GM19397 (cell line): ENCODE measurements around the gene MATN4.

Experiments
- ATAC-seq: cut with Tn5 transposase; IDR thresholded peaks from one replicate; pipeline ENCODE4 v1.9.1; 2021; ENCODE audit warnings: mild to moderate bottlenecking, moderate library complexity; ENCODE audit not compliant: unreplicated experiment

MATN4 gene

DNA sequence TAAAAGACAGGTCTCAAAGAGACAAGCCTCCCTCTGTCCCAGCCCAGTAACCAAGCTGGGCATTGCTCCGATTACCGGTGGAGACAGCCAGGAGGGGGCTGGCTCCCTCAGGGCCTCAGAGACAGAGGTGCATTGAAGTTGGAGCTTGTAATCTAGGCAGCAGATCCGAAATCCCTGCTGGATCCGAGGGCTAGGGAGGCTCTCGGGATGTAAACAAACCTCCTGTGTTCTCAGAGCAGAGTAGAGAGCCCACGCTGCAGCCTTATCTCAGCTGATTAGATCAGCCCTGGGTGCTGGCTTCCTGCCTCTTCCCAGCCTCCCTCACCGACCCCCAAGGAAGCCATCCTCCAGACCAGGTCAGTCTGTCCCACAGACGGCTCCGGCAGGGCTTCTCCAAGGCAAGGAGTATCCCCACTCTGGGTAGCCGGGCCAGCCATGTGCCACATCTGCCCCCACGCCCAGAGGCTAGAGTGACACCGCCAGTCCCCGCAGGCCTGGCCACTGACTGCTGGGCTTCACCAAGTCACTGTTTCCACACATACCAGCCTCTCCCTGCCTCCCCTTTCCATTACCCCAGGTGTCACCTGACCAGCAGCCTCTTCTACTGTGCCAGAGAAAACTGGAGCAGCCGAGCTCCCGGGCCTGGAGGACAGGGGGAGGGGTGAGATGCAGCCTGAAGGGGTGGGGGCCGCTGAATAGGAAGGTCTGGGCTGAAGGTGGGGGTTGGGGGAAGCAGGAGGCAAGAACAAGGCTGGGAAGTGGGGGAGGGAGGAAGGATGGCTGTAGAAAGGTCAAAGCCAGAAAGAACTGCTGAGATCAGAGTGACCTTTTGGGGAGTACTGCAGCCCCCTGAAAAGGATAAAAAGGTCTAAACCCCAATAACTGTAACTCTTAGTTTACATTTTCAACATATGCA lies 34.1 kb upstream of the MATN4 start:
- ATAC-seq: no peak

DNA sequence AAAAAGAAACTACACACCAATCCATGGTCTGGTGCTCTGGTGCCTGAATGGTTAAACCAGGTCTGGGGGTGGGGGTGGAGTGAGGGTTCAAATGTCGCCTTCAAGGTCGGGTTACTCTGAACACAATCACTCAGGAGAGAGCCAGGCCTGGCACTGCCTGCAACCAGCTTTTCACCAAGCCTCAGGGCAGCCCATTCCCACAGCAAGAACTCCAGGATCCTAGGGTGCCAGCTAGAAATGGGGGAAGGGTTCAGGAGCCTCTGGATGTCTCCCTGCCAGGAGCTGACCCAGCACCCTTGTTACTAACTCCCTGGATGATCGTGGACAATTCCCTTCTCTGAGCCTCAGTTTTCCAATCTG lies 33.5 kb upstream of the MATN4 start:
- ATAC-seq: no peak

DNA sequence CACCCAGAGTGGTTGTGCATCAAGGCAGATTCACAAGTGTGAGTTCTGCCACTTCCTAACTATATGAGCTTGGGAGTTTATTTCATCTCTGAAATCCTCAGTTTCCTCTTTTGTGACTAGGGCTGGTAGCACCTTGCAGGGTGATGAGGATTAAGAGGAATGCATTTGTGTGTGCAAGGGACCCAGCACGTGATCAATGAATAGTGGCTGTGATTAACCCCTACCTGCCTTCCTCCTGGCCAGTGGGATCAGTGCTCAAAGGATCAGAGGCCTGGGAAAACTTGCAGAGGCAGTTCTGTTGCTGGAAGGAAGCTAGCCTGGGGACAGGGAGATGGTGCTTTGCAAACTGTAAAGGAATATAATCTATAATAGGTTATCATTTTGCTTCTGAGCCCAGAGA lies 32.9 kb upstream of the MATN4 start:
- ATAC-seq: no peak

DNA sequence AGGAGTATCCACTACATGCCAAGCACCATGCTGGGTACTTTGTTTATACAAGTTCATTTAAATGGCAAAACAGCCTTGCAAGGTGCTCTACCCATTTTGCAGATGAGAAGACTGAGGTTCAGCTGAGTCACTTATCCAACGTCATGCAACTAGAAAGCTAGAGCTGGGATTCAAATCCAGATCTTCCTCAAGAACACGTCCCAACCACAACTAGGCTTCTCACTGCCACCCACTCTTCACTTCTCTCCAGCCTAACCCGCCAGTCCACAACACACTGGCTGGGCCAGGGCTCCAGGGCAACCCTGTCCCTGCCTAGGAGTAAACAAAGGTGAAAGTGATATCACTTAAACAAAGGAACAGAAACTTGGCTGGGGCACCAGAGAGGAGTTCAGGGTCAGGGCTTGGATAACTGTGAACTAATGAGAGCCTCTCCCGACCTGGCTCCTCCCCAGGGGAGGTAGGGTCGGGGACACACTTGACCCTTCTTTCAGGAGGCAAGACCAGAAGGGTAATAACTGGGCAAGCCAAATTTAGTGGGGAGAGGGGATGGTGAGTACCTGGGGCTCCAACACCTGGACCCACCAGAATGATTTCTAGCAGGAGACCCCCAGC lies 32.2 kb upstream of the MATN4 start:
- ATAC-seq: no peak

DNA sequence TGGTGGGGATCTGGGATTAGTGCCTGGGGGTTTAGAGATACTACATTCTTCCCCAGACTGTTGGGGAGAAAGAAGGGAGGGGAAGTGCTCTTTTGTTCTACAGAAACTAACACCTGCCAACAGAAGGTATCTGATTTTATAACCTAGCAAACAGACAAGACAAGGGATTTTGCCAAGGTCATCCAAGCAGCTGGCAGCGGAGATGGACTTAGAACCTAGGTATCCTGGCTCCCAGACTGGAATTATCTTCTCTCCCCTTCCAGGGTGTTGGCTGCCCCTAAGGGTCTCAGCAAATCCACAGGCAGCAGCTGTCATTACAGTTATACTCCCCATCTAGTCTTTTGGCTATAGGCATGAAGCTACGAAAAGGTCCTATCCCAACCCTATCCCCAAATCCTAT lies 31.7 kb upstream of the MATN4 start:
- no peak for ATAC-seq

DNA sequence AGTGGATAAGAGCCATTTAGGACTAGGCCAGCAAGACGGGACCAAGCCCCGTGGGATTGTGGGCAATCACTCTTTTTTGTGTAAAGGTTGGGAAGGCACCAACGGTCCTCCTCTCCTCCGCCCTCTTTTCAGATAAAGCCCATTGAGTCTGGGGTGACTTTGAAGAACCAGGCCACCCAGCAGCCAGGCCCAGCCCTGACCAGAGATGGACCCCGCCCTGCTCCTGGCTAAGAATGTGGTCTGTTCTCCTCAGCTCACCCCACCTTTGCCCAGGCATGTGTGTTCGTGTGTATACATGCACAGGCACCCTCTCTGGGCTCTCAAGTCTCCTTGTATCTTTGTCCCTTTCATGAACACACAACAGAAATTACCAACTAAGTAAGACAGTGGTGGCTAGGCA lies 31.0 kb upstream of the MATN4 start:
- ATAC-seq: no peak

DNA sequence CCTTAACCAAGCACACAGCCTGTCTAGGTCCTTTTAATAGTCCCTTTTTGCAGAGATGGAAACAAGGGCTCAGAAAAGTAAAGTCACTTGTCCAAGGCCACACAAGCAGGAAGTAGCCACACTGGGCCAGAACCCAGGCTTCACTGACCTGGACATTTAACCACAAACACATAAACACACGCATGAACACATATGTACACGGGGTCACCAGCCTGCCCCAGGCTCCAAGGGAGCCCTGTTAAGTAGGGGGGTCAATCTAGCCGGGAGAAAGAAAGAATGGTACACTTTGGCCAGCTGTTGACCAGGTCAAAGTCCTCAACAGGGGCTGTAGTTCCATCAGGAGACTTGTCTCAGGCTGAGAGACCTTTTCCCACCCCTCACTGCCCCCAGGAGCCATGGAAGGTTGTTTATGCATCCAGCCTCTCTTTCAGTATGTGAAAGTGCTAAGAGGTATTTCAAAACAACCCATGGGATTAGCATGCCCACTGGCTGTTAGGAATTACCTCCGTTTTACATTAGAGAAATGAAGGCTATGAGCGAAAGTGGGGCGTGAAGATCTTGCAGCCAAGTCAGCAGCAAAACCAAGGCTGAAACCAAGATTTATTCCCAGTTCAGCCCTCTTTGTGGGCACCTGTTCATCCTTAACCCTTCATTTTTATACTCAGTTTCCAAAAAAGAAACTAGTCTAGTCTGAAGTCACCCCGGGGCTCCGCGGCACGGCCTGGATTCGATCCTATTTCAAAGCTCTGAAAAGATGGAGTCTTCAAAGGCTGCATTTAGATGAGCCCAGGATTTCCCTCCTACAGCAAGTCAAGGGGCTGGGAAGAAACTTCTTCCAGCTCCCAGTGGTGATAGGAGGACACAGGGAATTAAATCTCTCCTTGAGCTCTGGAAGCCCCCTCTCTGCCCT lies 30.3 kb upstream of the MATN4 start:
- no peak for ATAC-seq

DNA sequence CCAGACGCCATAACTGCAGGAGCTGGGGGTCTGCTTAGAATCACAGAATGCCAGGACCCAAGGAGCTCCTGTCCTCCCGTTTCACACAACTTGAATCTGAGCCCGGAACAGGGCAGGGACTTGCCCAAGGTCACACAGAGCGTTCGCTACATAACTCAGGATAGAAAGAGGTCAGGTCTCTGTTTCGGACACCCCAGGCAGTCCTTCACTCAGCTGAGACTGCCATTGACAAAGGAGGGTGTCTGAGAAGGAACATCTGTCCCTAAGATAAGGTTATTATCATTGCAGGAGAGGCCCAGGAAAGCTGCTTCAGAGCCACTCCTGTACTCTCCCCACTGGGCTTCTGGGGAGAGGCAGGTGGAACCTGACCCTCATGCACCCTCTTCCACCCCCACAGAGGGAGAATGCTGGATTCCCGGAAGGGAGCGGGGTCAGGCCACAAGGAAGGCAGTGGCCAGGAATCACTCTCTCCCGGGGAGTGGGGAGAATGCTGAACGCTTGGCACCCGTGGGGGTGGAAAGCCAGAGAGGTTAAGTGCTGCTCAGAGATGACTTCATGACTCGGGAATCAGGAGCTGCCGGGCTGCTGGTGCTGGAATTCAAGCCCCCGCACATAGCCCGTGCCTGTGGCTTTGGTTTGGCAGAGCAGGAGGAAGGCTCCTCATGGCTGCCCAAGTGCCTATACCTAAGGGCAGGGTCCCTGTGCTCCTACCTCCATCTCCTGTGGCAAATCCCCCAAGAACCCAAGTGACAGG lies 29.4 kb upstream of the MATN4 start:
- ATAC-seq: no peak

DNA sequence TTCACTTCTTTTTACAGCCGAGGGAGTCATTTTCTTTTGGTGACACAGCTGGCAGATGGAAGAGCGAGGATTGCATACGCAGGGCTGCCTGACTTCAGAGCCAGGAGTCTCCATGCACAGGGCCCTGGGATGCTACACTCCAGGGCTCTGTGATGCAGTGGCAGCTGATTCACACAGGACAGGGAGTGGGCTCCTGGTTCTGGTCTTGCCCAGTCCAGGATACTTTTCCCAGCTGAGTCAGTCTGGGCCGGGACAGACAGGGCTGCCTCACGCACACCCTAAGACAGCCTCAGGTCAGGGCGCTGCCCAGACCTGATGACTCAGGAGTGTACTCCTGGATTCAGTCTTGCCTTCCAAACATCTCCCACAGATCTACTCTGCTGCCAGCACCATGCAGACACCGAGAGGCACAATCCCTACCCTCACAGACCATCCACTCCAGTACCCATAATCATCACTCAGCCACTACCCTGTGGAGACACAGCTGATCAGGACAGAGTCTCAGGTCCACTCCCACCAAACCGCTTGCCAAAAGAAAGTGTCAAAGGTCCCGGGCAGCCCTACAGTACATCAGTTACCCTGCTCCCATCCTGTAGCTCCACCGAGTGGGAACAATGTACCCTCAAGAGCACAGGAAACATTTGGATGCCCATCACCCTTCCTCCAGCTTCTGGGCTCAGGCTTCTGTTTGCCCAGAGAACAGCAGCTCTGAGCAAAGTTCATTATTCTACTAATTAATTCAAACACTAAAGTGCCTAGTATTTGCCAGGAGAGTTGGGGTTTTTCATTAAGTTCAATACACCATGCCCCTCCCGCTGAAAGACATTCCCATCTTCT lies 28.6 kb upstream of the MATN4 start:
- ATAC-seq: no peak

DNA sequence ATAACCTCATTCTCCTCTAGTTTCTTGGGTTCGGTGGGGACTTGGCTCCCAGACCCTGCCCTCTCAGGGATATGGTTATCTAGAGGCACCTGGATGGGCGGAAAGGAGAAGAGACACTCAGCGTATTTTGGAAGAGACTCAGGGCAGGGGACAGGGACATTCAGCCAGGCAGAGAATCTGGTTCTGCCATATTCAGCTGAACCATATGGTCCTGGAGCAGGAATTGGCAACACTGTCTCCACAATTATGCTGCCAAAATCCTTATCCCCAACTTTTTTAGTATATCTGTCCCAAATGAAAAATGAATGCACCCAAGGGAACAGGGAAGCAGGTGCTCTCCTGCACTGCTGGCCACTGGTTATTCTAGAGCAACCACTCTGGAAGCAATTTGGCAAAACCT lies 22.4 kb upstream of the MATN4 start:
- no peak for ATAC-seq

DNA sequence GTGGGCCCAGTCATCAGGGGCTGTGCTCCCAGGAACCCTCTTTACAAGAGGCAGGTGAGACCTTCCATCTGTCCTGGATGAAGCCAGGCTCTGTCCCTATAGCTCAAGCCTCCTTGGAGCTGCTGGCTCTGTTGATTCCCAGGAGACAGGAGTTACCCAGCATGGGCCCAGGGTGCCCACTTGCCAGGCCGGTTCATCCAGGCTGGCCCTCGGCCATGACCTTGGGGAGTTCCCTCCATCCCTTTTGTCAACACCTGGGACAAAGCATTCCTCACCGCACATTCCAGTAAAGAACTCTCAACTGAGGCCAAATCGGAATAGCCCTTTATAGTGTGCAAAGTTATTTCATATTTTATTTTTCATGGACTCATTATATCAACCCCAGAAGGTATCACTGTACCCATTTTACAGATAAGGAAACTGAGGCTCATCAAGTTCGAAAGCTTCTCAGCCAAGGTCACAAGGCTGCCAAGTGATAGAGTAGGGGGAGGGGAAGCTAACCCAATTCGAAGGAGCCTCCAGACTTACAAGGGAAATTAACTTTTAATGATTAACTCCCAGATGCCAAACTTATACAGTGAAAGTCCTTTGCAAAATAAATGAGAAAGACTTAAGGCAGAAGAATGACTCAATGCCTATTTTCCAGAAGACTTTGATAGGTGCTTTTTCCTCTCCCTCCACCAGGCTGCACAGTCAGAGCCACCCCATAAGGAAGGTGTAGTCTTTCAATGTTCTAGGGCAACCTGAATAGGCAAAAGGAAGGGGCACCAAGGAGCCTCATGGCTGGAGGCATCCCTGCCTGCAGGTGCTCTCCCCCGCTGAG lies 21.6 kb upstream of the MATN4 start:
- ATAC-seq: no peak

DNA sequence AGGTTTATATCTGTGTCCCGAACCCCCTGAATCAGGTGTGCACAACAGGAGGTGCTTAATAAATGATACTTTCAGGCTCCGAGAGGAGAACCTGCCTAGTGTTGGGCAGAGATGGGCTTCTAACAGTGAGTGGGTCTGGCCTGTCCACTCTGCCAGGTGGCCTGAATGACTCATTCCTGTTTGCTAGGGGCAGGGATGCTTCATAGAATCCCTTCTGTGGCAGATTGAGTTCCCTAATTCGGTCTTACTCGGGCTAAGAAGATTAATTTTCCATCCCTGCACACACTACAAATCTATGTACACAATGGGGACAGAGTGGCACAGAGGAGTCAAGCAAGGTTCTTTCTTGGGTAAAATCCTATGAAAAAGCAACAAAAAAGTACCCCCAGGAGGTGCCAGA lies 20.4 kb upstream of the MATN4 start:
- ATAC-seq: no peak

DNA sequence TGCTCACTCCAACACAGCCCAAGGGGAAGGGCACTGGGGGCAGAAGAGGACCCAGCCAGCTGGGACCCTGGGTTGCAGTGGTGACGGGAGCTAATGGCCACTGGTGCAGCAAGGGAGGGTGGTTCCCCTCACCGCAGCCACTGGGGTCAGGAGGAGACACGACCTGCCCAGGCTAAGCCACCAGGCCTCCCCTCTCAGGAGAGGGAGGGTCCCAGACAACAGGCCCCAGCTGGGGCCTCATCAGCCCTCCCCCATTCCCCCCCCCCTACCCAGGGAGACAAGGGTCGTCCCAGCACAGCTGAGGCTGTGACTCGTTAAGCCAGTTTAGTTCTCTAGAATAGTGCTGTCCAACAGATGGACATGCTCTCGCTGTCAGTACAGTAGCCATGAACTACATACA lies 17.3 kb upstream of the MATN4 start:
- no peak for ATAC-seq

DNA sequence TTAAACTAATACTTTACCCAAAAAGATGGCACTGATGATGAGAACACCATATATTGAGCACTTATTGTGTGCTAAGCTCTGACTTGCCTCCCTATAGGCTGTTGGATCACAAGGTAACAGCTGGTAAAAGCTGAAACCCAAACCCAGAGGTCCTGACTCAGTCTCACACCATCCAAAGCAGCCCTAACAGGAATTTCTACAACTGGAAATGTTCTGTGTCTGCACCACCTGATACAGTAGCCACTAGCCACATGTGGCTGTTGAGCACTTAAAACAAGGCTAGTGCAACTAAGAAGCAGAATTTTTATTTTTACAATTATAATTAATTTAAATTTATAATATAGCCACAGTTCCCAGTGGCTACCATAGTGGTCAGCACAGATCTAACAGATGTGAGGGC lies 15.6 kb upstream of the MATN4 start:
- ATAC-seq: no peak

DNA sequence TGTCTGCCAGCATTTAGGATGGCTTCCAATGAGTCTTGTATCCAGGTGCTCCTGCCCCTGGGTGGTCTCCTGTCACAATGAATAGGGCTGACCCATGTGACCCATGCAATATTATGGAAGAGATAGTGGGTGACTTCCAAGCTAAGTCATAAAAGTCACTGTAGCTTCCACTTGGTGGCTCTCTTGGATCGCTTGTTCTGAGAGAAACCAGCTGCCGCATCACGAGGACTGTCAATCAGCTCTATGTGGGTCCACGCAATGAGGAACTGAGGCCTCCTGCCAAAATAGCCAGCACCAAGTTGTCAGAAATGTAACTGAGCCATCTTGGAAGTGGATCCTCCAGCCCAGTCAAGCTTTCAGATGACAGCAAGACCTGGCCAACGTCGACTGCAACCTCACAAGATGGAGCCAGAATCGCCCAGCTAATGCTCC lies 14.9 kb upstream of the MATN4 start:
- ATAC-seq: no peak

DNA sequence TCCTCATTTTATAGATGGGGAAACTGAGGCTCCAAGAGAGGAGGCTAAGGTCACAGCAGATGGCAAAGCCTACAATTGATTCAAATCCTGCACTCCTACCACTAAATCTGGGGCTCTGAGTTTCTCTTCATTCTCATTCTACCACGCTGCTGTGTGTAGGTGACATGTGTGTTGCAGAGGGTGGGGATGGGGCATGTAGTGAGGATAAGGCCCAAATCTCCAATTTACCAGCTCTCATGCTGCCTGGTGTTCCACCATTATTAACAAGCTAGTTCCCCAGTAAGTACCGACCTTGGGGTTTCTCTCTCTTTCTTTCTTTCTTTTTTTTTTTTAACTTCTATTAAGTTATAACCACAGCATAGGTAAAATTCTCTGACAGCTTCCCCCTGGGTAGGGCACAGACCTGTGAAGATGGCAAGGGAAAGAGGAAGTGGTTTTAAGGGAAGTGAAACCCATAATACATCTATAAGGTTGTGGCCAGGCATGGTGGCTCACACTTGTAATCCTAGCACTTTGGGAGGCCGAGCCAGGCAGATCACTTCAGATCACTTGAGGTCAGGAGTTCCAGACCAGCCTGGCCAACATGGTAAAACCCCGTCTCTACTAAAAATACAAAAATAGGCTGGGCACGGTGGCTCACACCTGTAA lies 13.0 kb upstream of the MATN4 start:
- peak; percentile 49 for ATAC-seq

DNA sequence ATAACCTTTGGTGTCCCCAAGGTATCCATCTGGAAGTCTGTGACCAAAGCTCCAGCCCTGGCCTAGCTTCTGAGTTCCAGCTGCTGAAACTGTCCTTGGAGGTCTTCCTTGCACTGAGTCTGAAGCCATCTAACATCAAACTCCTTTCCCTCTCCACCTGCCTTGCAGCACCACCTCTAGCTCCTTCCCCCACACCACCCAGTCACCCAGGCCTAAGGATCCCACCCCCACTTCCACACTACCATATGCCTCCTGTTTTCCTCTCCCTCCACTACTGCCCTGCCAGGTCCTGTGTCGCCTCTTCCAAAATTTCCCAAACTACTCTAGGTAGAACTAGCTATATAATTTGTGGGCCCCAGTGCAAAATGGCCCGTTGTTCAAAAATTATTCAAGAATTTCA lies 10.8 kb upstream of the MATN4 start:
- no peak for ATAC-seq

DNA sequence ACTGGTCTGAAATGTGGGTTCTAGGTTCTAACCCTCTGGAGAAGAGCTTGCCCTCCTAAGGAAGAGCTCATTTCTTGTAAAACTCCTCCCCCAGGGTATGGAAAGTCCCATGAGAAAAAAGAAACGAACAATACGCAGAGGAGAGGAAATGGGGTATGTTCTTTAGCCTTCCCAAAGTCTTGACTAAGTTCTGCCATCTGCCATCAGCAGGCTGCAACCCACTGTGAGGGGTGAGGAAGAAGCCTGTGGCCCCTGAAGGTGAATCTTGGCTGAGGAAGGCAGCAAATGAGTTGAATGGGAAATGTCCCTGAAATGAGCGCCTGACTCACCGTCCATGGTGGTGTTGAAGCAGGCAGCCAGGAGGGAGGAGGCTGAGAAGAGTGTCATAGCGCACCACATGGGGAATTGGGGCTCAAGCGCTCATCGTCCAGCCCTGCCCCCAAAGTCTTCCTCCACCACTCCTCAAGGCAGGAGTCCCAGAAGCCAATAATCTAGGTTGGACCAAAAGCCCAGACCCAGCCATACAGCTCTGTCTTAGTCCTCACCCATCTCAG lies 10.4 kb upstream of the MATN4 start:
- ATAC-seq: no peak
